HG02943 (cell line): ENCODE results near the gene TIMM17B.
"Not testable (repeated sequence)": the region's sequence is repeated elsewhere in the genome, so short reads cannot be mapped to it uniquely, and the experiment has no call there.

Experiments
- ATAC-seq: cut with Tn5 transposase; IDR thresholded peaks from one replicate; pipeline ENCODE4 v1.9.1; 2021; ENCODE audit warnings: mild to moderate bottlenecking, low read depth, moderate library complexity; ENCODE audit not compliant: unreplicated experiment

TIMM17B gene

GRCh38 chrX:48897157-48897624 is 377 bp downstream of the TIMM17B start:
- peak; percentile 13 for ATAC-seq

- ATAC-seq, result no peak
Measured at GRCh38 chrX:48896611-48897011, 957 bp downstream of the TIMM17B start.

DNA sequence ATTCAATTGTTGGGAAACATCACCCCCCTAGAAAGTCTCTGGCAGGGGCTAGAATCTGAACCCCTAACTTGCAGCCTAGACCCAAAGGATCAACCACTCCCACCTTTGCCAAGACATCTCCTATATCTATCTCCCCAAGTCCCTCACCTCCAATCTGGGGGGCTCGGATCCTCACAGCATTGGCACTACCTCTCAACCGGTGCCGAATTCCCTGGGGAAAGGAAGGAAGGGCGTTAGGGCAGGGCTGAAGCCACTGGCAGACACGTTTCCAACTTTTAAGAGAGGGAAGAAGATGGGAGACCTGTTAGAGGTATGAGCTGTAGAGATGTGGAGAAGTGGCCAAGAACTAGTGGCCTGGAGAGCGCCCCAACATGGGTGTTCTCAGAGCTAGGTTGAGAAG is 2.7 kb downstream of the TIMM17B start:
- ATAC-seq, result no peak

GRCh38 chrX:48893556-48894348 is 3.8 kb downstream of the TIMM17B start:
- ATAC-seq, result no peak

- no peak for ATAC-seq
Measured at GRCh38 chrX:48892896-48893295, 4.7 kb downstream of the TIMM17B start.

GRCh38 chrX:48891402-48892288 is 5.9 kb downstream of the TIMM17B start:
- peak; percentile 66 for ATAC-seq

DNA sequence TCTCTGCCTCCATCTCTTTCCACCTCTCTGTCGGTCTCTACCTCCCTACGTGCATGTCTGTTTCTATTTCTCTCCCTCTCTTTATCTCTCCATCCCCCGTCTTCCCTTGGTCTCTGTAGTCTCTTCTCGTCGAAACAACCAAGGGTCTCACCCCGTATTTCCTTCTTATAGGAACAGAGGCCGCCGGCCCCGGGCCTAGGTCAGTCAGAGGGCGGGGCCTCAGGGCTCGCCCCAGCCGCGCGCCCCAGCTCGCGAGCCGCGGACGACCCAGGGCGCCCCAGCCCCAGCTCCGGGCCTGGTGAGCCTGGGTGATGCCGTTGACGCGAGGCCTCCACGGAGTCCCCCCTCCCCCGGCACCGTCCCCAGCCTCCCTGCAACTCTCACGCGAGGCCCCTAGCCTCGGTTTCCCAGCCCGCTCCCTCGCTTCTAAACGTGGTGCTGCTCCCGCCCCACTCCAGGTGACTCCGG is 6.6 kb downstream of the TIMM17B start:
- peak; percentile 43 for ATAC-seq

DNA sequence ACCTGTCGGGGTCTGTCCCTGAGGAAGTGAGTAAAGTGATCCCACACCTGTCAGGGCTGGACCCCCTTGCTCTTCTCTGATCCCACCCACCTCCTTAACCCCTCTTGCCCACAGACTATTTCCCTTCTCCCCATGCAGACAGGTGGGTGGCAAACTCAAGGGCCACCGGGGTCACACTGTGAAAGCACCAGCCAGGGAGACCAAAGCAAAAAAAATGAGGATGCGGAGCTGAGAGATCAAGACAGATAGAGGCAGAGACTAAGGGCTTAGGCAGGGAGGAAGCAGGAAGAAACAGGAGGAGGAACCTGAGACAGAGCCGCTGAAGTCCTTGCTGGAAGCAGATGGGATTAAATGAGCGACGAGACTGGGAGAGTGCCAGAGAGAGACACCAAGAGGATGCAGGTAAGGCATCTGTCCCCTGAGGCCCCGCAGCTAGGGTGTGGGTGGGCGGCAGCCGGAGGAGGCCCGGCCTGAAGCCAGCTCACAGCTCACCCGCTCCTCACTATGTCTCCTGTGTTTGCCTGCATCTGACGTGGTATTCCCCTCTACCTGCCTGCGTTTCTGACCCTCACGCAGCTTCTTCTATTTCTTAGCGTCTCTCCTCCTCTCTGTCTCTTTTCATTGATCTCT is 7.2 kb downstream of the TIMM17B start:
- ATAC-seq, result no peak

DNA sequence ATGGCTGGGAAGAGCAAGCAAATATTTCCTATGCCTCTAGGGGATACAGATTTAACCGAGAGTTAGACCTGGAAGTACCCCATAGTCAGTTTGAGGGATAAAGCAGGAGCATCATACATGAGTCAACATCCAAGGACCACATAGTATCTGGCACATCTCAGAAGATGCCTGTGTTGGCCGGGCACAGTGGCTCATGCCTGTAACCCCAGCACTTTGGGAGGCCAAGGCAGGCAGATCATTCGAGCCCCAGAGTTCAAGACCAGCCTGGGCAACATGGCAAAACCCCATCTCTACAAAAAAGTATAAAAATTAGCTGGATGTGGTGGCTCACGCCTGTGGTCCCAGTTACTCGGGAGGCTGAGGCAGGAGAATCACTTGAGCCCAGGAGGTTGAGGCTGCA is 11.0 kb downstream of the TIMM17B start:
- ATAC-seq, result not testable (repeated sequence)

- no peak for ATAC-seq
Measured at GRCh38 chrX:48883729-48884128, 13.8 kb downstream of the TIMM17B start.

DNA sequence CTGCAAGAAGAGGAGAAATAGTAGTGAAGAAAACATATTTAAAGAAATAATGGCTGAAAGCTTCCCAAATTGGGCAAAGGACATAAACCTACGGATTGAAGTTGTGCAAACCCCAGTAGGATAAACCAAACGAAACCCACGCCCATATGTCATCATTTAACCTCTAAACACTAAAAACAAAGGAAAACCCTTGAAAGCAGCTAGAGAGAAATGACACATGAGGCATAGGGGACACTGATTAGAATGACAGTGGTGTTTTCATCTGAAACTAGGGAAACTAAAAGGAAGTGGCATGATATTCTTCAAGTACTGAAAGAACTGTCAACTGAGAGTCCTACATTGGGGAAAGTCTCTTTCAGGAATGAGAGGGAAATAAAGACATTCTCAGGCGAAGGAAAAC is 20.6 kb downstream of the TIMM17B start:
- not testable (repeated sequence) for ATAC-seq

DNA sequence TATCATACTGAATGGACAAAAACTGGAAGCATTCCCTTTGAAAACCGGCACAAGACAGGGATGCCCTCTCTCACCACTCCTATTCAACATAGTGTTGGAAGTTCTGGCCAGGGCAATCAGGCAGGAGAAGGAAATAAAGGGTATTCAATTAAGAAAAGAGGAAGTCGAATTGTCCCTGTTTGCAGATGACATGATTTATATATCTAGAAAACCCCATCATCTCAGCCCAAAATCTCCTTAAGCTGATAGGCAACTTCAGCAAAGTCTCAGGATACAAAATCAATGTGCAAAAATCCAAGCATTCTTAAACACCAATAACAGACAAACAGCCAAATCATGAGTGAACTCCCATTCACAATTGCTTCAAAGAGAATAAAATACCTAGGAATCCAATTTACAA is 25.6 kb downstream of the TIMM17B start:
- ATAC-seq, result not testable (repeated sequence)

DNA sequence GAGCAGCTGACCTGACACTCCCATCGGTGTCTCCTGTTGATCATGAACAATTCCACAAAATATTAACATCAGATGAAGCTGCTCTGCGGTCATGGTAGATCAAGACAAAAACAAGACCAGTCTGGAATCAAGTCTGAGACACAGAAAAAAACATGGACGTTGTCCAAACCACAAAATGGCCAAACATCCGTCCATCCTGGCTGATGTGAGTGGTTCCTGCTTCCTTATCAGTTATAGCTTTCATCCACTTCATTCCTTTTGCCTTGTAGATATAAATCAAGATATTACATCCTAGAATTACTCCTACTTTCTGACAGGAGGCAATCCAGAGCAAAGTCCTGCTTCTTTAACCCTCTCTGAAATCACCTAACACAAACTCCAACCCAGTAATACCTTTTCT is 33.4 kb downstream of the TIMM17B start:
- no peak for ATAC-seq

GRCh38 chrX:48854898-48855297 is 42.7 kb downstream of the TIMM17B start:
- no peak for ATAC-seq

GRCh38 chrX:48854121-48854804 is 43.3 kb downstream of the TIMM17B start:
- not testable (repeated sequence) for ATAC-seq

GRCh38 chrX:48853494-48853893 is 44.1 kb downstream of the TIMM17B start:
- not testable (repeated sequence) for ATAC-seq

- ATAC-seq, result no peak
Measured at GRCh38 chrX:48852857-48853256, 44.7 kb downstream of the TIMM17B start.

GRCh38 chrX:48848847-48849246 is 48.7 kb downstream of the TIMM17B start:
- ATAC-seq, result no peak
